Hepatocyte (in vitro differentiated cells): ENCODE measurements around the gene EHD3.

Experiments used
- EZH2 ChIP-seq: fragments of 200-600 bp; sonication (generic); IDR thresholded peaks from 2 replicates; pipeline ENCODE4 v1.6.1; 2016; ENCODE audit warnings: antibody characterized with exemption, mild to moderate bottlenecking, borderline replicate concordance
- EZH2phosphoT487 ChIP-seq: fragments of 200-600 bp; sonication (generic); IDR thresholded peaks from one replicate; pipeline ENCODE4 v1.6.1; 2018; ENCODE audit warnings: antibody characterized with exemption, mild to moderate bottlenecking, low read depth, moderate library complexity; ENCODE audit not compliant: unreplicated experiment, severe bottlenecking
- TF ChIP-seq, protein P1 (sequence below): fragments of 200-600 bp; sonication (generic); IDR thresholded peaks from 2 replicates; pipeline ENCODE4 v1.5.1; 2016; ENCODE audit warnings: antibody characterized with exemption, mild to moderate bottlenecking; ENCODE audit not compliant: poor library complexity

- TF ChIP-seq, protein P1, sequence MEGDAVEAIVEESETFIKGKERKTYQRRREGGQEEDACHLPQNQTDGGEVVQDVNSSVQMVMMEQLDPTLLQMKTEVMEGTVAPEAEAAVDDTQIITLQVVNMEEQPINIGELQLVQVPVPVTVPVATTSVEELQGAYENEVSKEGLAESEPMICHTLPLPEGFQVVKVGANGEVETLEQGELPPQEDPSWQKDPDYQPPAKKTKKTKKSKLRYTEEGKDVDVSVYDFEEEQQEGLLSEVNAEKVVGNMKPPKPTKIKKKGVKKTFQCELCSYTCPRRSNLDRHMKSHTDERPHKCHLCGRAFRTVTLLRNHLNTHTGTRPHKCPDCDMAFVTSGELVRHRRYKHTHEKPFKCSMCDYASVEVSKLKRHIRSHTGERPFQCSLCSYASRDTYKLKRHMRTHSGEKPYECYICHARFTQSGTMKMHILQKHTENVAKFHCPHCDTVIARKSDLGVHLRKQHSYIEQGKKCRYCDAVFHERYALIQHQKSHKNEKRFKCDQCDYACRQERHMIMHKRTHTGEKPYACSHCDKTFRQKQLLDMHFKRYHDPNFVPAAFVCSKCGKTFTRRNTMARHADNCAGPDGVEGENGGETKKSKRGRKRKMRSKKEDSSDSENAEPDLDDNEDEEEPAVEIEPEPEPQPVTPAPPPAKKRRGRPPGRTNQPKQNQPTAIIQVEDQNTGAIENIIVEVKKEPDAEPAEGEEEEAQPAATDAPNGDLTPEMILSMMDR: no peak
- TF ChIP-seq EZH2 (no peak), EZH2phosphoT487 (no peak)
Measured at GRCh38 chr2:31188131-31188530, 45.8 kb upstream of the EHD3 start.
